HG03060 (cell line): Measurements from ENCODE around the gene RPL13.

Experiments
- ATAC-seq: cut with Tn5 transposase; IDR thresholded peaks from one replicate; pipeline ENCODE4 v1.9.1; 2021; ENCODE audit warnings: low read depth, moderate number of reproducible peaks; ENCODE audit not compliant: unreplicated experiment

The RPL13 gene

GRCh38 chr16:89595330-89596060, 35.0 kb downstream of the RPL13 start:
- no peak for ATAC-seq

- no peak for ATAC-seq
Measured at GRCh38 chr16:89596061-89596689, 35.7 kb downstream of the RPL13 start.

GRCh38 chr16:89596957-89597649, 36.6 kb downstream of the RPL13 start:
- no peak for ATAC-seq

DNA sequence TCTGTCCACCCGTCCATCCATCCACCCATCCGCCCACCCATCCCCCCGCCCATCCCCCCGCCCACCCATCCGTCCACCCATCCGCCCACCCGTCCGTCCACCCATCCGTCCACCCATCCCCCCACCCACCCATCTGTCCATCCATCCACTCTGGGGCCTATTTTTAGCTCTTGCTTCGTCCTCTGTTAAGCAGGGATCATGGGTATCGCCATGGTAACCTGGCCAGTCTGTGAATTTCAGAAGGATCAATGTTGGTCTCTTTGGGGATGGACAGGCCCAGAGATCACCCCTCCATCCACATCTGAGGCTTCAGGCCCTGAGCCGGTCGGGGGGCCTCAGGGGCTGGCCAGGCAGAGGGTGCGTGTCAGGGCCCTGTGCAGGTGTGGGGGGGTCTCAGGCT, 37.7 kb downstream of the RPL13 start:
- ATAC-seq: no peak

- no peak for ATAC-seq
Measured at GRCh38 chr16:89599451-89599858, 39.0 kb downstream of the RPL13 start.

DNA sequence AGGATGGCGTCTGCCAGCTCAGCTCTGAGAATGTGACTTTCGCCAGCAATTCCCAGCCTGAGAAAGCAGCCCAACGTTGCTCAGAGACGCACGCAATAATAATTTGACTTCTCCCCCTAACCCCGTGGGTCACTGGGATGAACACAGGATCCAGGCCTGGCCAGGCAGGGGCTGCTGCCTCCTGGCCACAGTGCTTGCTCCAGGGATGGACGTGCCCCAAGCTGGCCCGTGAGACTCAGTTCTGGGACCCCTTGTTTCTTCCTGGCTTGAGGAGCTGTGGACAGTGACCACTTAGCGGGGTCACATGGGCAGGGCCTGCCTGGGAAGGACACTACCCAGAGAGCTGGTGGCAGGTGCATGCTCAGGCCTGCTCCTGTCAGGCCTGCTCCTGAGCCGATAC, 39.4 kb downstream of the RPL13 start:
- no peak for ATAC-seq

DNA sequence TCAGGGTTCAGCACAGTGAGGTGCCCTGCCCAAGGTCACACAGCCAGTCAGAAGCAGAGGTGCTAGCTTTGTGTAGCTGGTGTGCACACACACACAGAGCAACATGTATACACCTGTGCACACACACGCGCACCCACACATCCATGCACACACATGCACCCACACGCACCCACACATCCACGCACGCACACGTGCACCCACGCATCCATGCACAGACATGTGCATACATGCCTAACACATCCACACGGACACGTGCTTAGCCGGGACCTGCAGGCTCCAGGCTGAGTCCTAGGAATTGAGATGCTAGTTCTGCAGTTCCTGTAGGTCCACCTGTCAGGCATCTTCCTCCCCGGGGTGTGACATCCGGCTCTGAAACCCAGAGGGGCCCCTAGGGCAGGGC, 39.9 kb downstream of the RPL13 start:
- no peak for ATAC-seq

- ATAC-seq: no peak
Measured at GRCh38 chr16:89600956-89601355, 40.5 kb downstream of the RPL13 start.

DNA sequence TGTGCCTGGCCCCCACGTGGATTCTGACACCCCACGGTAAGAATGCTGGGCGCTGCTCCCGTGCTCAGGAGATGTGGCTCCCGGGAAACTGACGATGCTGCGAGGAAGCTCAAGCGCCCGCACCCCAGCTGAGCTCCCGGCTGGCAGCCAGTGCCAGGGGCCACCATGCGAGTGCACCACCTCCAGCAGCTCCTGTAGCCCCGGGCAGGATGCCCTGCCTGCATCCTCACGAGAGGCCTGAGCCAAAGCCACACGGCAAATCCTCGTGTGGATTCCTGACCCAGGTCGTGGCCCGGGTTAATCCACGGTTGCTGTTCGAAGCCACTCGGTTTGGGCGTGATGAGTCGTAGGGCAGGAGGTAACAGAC, 41.4 kb downstream of the RPL13 start:
- ATAC-seq: no peak

DNA sequence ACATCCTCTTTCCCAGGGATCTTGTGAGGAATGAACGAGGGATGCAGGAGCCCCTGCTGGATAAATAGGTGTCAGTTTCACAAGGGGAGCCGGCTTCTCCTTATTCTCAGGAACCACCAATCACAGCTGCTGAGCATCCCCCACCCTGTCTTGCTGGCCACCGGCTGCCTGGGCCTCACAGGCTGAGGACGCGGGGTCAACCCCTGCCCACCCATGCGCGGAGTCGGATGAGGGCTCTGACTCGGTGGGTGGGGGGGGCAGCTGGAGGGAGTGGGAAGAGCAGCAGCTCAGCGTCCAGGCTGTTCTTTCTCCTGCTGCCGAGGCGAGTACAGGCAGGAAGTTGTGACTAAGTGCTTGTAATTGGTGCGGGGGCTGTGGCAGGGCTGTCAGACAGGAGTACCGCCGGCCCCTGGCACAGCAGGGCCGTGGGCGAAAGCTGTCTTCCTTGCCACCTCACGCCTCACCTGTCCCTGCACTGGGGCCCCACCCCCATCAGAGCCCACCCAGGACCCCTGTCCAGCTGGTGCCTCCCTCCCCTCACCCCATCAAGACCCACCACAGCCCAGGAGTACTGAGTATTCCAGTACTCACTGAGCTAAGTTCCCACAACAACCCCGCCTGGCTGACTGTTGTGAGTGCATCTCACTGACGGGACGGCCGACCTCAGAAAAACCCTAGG, 41.9 kb downstream of the RPL13 start:
- ATAC-seq: no peak

GRCh38 chr16:89602952-89603590, 42.6 kb downstream of the RPL13 start:
- no peak for ATAC-seq

DNA sequence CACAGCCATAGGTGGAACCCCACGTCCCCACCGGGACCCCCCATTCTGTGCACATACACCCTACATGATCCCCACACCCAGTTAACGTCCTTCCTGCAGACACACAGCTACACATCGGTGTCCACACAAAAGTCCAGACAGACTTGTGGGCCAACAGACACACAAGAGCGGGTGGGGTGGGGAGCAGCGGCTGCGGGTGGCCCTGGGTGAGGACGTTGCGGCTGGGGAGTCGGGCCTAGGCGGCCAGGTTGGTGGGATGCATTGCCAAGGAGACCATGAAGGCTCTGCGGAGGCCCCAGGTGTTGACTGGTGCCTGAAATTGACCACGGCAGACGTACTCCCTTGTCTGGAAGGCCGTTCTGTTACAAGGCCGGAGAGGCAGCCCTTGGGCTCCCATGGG, 44.3 kb downstream of the RPL13 start:
- no peak for ATAC-seq

- ATAC-seq: no peak
Measured at GRCh38 chr16:89605186-89605970, 44.9 kb downstream of the RPL13 start.

DNA sequence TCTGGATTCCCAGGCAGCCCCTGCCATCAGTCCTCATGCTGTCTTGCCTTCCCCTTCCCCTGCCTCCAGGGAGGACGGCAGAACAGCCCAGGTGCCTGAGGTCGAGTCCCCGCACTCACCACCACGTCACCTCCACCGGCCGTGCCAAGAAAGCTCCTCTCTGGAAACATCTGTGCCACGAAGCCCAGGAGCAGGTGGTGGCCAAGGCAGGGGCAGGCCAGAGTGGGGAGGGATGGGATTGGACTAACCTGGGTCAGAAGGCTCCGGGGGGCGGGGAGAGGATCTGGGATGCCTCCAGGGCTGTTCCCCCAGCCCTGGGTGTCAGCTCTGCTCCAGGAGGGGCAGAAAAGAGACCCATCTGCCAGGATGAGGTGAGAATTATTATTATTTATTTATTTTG, 45.5 kb downstream of the RPL13 start:
- no peak for ATAC-seq

DNA sequence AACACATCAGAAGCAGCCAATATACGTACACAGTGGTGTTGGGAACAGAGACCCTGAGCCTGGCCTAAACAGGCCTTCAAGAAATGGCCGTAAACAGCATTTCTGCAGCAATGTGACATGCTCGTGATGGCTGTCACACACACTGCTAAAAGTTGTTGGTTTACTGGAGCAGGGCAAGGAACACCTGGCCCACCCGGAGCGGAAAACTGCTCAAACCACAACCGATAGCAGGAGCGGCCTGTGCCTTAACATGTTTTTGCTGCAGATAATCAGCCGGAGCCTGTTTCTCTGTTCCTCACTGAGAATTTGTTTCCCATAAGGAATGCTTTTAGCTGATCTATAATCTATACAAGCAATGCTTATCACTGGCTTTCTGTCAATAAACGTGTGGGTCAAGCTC, 47.0 kb downstream of the RPL13 start:
- ATAC-seq: no peak

DNA sequence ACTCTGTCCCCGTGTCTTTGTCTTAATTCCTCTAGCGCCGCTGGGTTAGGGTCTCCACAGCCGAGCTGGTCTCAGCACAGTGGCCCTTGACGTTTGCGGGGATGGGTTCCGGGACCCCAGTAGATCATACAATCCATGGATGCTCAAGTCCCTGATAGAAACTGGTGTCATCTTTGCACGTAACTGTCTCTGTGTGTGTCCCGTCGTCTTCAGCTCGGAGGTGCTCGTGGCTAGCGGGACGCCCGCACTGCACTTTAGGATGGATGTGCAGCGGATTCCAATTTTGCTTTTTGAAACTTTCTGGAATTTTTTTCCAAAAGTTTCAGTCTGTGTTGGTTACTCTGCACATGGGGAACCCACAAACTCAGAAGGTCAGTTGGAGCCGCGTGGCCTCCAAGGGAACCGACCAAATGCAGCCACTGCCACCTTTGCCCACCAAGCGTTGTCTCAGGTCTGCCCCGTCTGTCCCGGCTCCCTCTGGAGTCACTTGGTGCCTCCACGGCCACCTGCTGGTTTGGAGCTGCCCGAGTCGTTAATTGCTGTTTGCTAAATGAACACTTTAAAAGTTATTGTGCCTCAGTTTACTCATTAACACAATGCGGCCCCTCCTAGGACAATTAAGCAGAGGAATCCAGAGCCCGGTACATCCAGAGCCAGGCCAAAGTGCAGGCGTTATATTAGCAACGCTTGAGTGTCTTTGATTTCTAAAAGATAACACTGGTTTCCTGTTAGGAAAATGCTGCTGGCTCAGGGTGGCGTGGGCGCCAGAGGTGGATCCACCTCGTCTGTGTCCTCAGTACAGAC, 47.7 kb downstream of the RPL13 start:
- ATAC-seq: no peak

DNA sequence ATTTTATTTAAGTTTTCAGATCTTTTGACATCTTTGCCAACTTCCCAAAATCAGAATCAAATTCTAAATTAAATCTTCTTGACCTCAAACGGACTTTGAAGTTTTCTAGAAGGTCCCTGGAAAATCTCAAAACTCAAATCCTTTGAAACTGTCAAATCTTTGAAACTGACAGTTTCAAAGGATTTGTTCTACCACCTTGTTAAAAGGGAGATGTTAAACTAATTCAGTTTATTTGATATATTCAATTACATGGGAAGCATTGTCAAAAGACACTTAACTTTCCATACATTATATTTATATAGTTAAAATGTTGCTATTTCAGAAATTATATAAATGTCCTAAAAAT, 49.6 kb downstream of the RPL13 start:
- ATAC-seq: no peak

DNA sequence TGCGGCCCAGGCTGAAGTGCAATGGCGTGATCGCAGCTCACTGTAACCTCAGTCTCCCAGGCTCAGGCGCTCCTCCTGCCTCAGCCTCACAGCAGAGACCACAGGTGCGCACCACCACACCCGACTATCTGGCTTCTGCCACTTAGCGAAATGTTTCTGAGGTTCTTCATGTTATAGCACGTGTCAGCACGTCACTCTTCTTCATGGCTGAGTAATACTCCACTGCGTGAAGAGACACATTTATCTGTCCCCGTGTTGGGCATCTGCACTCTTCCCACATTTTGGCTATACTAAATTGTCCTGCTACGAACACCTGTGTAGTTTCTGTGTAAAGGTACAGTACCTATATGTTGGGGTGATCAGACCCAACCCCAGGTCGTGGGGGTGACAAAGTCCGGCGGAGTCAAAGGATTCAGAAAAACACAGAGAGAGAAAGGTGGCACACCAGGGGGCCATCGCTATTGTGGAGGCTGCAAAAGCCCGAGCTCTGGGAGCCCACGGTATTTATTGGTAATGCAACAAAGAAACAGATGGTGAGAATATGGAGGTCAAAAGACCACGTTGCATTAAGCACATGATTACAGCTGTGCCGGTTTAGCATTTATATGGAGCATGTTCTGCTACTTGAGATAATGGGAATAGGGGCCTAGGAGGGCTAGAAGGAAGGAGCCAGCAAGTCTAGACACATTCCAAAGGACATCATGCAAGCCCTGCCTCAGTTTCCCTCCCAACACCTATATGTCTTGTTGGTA, 52.1 kb downstream of the RPL13 start:
- ATAC-seq: no peak
